IMR-90 (cell line): ENCODE results near the gene RCBTB2. TPM values are rescaled to one million over a fixed set of nuclear protein-coding genes. Genes with fewer than 3 reads are reported as not detected.
"Not testable (repeated sequence)": the region's sequence is repeated elsewhere in the genome, so short reads cannot be mapped to it uniquely, and the experiment has no call there.

Source experiments
- ATAC-seq: fragments of 200-7000 bp; cut with Tn5 transposase; 2 replicates; pipeline ENCODE4 v1.9.1; 2020; ENCODE audit warnings: low read depth, mild to moderate bottlenecking, moderate library complexity
- BruUV-seq: library from RNA; stranded (reverse); fragments of 400-500 nt; replicated peaks from 2 replicates; lab custom pipeline; 2021; lab: Mats Ljungman, UMichigan
- CTCF ChIA-PET: fragments of 300-600 bp; formaldehyde crosslinking; extraction: SDS; loops from one replicate; lab custom pipeline; 2021; ENCODE audit warnings: antibody characterized with exemption; lab: Yijun Ruan, JAX
- POLR2A ChIA-PET: fragments of 300-600 bp; sonication (Branson Sonifier 250); formaldehyde crosslinking; loops from one replicate; lab custom pipeline; 2022; ENCODE audit warnings: antibody characterized with exemption; ENCODE audit not compliant: unreplicated experiment; lab: Charles Lee
- DNase-seq: peaks from one replicate; pipeline ENCODE4 v3.0.0; 2013
- H2AFZ ChIP-seq: replicated peaks from 2 replicates; pipeline ENCODE3; 2013; ENCODE audit warnings: low read length, mild to moderate bottlenecking; ENCODE audit not compliant: poor library complexity
- H2AK5ac ChIP-seq: 2 replicates; pipeline ENCODE4 v1.6.1; 2013; ENCODE audit warnings: low read depth, low read length, inconsistent platforms
- H2AK9ac ChIP-seq: replicated peaks from 2 replicates; pipeline ENCODE3; 2013; ENCODE audit warnings: mild to moderate bottlenecking, low read depth, low read length, moderate library complexity; ENCODE audit not compliant: poor library complexity
- H2BK120ac ChIP-seq: 2 replicates; pipeline ENCODE4 v1.6.1; 2013; ENCODE audit warnings: low read depth, low read length, inconsistent platforms
- H2BK15ac ChIP-seq: 3 replicates; pipeline ENCODE4 v1.6.1; 2013; ENCODE audit warnings: low read depth, low read length, inconsistent platforms
- H2BK20ac ChIP-seq: 2 replicates; pipeline ENCODE4 v1.6.1; 2013; ENCODE audit warnings: low read depth, mild to moderate bottlenecking, inconsistent platforms, low read length, moderate library complexity
- H2BK5ac ChIP-seq: 2 replicates; pipeline ENCODE4 v1.6.1; 2013; ENCODE audit warnings: mild to moderate bottlenecking, low read depth, low read length, inconsistent platforms; ENCODE audit not compliant: poor library complexity, severe bottlenecking
- H3K14ac ChIP-seq: replicated peaks from 2 replicates; pipeline ENCODE4 v1.6.1; 2013; ENCODE audit warnings: low read depth, low read length, inconsistent platforms
- H3K18ac ChIP-seq: 2 replicates; pipeline ENCODE4 v1.6.1; 2013; ENCODE audit warnings: low read depth, low read length, control low read depth
- H3K23ac ChIP-seq: 2 replicates; pipeline ENCODE4 v1.6.1; 2013; ENCODE audit warnings: low read depth, low read length, inconsistent platforms
- H3K27ac ChIP-seq: 2 replicates; pipeline ENCODE4 v1.5.1; 2013; ENCODE audit warnings: mild to moderate bottlenecking, control low read depth, low read length; ENCODE audit not compliant: insufficient read depth
- H3K27me3 ChIP-seq: 2 replicates; pipeline ENCODE4 v1.6.1; 2013; ENCODE audit warnings: low read length; ENCODE audit not compliant: control insufficient read depth, insufficient read depth
- H3K36me3 ChIP-seq: 2 replicates; pipeline ENCODE4 v1.6.1; 2013; ENCODE audit warnings: low read length, mixed read lengths; ENCODE audit not compliant: control insufficient read depth, insufficient read depth
- H3K4ac ChIP-seq: 2 replicates; pipeline ENCODE4 v1.6.1; 2013; ENCODE audit warnings: low read depth, low read length, inconsistent platforms
- H3K4me1 ChIP-seq: 2 replicates; pipeline ENCODE4 v1.6.1; 2013; ENCODE audit warnings: low read length, mixed read lengths; ENCODE audit not compliant: control insufficient read depth, insufficient read depth
- H3K4me2 ChIP-seq: 2 replicates; pipeline ENCODE4 v1.6.1; 2013; ENCODE audit warnings: low read depth, mild to moderate bottlenecking, control low read depth, low read length, moderate library complexity
- H3K4me3 ChIP-seq: 2 replicates; pipeline ENCODE4 v1.5.1; 2013; ENCODE audit warnings: low read depth, mild to moderate bottlenecking, control low read depth, low read length, moderate library complexity; ENCODE audit not compliant: insufficient read depth
- H3K56ac ChIP-seq: 2 replicates; pipeline ENCODE4 v1.6.1; 2013; ENCODE audit warnings: low read length, inconsistent platforms; ENCODE audit not compliant: insufficient read depth; ENCODE audit errors: extremely low read depth
- H3K79me1 ChIP-seq, 2 experiments: 2 replicates each; pipeline ENCODE4 v1.6.1; 2013; ENCODE audit warnings: low read length in 2 of 2, inconsistent platforms in 1 of 2, low read depth in 1 of 2
- H3K9ac ChIP-seq: 2 replicates; pipeline ENCODE4 v1.6.1; 2013; ENCODE audit warnings: low read depth, low read length, control low read depth
- H3K9me1 ChIP-seq: 2 replicates; pipeline ENCODE4 v1.6.1; 2013; ENCODE audit warnings: low read length, inconsistent platforms; ENCODE audit not compliant: insufficient read depth
- H3K9me3 ChIP-seq: 2 replicates; pipeline ENCODE4 v1.6.1; 2013; ENCODE audit warnings: low read length; ENCODE audit not compliant: control insufficient read depth, insufficient read depth
- H4K20me1 ChIP-seq: 2 replicates; pipeline ENCODE4 v1.6.1; 2013; ENCODE audit warnings: low read length, inconsistent platforms; ENCODE audit not compliant: insufficient read depth
- H4K5ac ChIP-seq: 2 replicates; pipeline ENCODE4 v1.6.1; 2013; ENCODE audit warnings: mild to moderate bottlenecking, low read depth, low read length, control low read depth
- H4K8ac ChIP-seq, 2 experiments: 2 replicates each; pipeline ENCODE4 v1.6.1; 2013; ENCODE audit warnings: low read depth in 2 of 2, low read length in 2 of 2, control low read depth in 1 of 2, inconsistent platforms in 1 of 2
- H4K91ac ChIP-seq: 2 replicates; pipeline ENCODE4 v1.6.1; 2013; ENCODE audit warnings: low read depth, low read length, inconsistent platforms; ENCODE audit not compliant: insufficient read depth
- BHLHE40 ChIP-seq: fragments of 150-350 bp; IDR thresholded peaks from 2 replicates; pipeline ENCODE4 v1.6.1; 2016; ENCODE audit warnings: mild to moderate bottlenecking, low read depth, low read length
- MAZ ChIP-seq: IDR thresholded peaks from 2 replicates; pipeline ENCODE4 v1.6.1; 2012; ENCODE audit warnings: low read depth, mild to moderate bottlenecking, low read length, improper control_type of control experiment, moderate library complexity, borderline replicate concordance
- RCOR1 ChIP-seq: IDR thresholded peaks from 2 replicates; pipeline ENCODE4 v1.6.1; 2012; ENCODE audit warnings: mild to moderate bottlenecking, low read length, improper control_type of control experiment; ENCODE audit not compliant: insufficient replicate concordance
- RFX5 ChIP-seq: IDR thresholded peaks from 2 replicates; pipeline ENCODE4 v1.8.0; 2012; ENCODE audit warnings: low read depth, mild to moderate bottlenecking, low read length, moderate library complexity
- SMC3 ChIP-seq: fragments of 150-350 bp; IDR thresholded peaks from 2 replicates; pipeline ENCODE4 v1.6.1; 2016; ENCODE audit warnings: low read depth, mild to moderate bottlenecking, antibody characterized with exemption, low read length, moderate library complexity
- WGBS, 2 experiments: methylation state at CpG; one replicate each; pipeline versions ENCODE4 v1.1.5 to v1.1.7; 2013; ENCODE audit warnings: missing lambda C conversion rate in 2 of 2; ENCODE audit not compliant: insufficient read length in 1 of 2; ENCODE audit errors: extremely low coverage in 2 of 2; 5-methylcytosine and 5-hydroxymethylcytosine counted together
- dilution Hi-C: fragments of 300-500 bp; cut with HindIII; formaldehyde crosslinking; loops from one replicate; pipeline ENCODE4 v1.14.3; 2018; ENCODE audit warnings: low sequenced_read_pairs; ENCODE audit not compliant: unreplicated experiment
- in situ Hi-C: fragments of 300-500 bp; cut with MboI; formaldehyde crosslinking; loops from 3 replicates; pipeline ENCODE4 v1.14.3; 2019; ENCODE audit warnings: low sequenced_read_pairs, inconsistent platforms, mixed read lengths
- intact Hi-C: fragments of 100-400 bp; cut with micrococcal nuclease; formaldehyde crosslinking; loops from 2 replicates; pipeline ENCODE4 v1.10.0; 2022
- polyA plus RNA-seq, 3 experiments: library from polyadenylated mRNA; depleted of rRNA; stranded (reverse); fragments of >200 nt; gene quantifications; 2 replicates each; pipeline ENCODE4 v1.2.3, GENCODE V29; 2012; ENCODE audit warnings: low replicate concordance in 1 of 3
- total RNA-seq: library from RNA; depleted of rRNA; stranded (reverse); fragments of >200 nt; gene quantifications from 2 replicates; pipeline ENCODE4 v1.2.3, GENCODE V29; 2012
- TF ChIP-seq, protein P1 (sequence below): fragments of 150-350 bp; IDR thresholded peaks from 2 replicates; pipeline ENCODE4 v1.6.1; 2016; ENCODE audit warnings: low read depth, mild to moderate bottlenecking, low read length, moderate library complexity, borderline replicate concordance
- TF ChIP-seq, protein P2 (sequence below): fragments of 150-350 bp; IDR thresholded peaks from 2 replicates; pipeline ENCODE4 v1.6.1; 2017; ENCODE audit warnings: mild to moderate bottlenecking, antibody characterized with exemption, low read length, low read depth

RCBTB2 gene
- total and polyA plus RNA-seq, 2 of the 4 experiments (the other 2 are of a cell fraction), result 4.0 to 5.2 TPM

DNA sequence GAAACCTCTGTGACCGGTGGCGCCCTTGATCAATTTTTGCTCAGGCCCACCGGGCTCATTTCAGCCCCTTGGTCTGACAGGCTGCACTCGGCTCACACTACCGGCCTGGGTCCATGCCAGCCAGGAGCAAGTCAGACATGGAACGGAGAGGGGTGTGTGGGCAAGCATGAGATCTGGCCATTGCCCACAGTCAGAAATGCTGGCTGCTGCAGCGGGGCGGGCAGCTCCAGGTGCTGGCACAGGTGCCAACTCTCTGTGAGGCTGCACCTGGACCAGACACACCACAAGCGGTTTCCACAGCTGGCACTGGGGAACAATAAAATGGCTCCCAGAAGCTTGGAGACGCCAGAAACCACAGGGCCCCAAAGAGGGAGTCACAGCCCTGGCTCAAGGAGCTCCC is 76.3 kb downstream of the RCBTB2 start:
- no peak overlapping the region for H3K4ac ChIP-seq
- H3K18ac ChIP-seq, result no peak overlapping the region
- no peak for ATAC-seq
- no peak overlapping the region for H3K27ac ChIP-seq
- H2BK15ac ChIP-seq, result no peak overlapping the region
- no peak overlapping the region for H2BK120ac ChIP-seq
- no peak overlapping the region for H3K56ac ChIP-seq
- peaks cover 18% of the 10 kb centered on the region for H3K36me3 ChIP-seq
- CTCF ChIA-PET, result no interaction called here
- H3K27me3 ChIP-seq, result no peaks in the 10 kb centered on the region
- WGBS, 2 experiments, result 100% methylated on average over 3 of the region's 10 CpGs; no CpG with 5 or more reads in 1 of the 2 experiments
- dilution Hi-C loops, result no loop called here
- H3K4me3 ChIP-seq, result no peak overlapping the region
- no peak overlapping the region for H2AFZ ChIP-seq
- H4K91ac ChIP-seq, result no peak overlapping the region
- no peak overlapping the region for H2BK5ac ChIP-seq
- H2BK20ac ChIP-seq, result no peak overlapping the region
- peaks cover 4% of the 10 kb centered on the region; the same call in 1 of the 2 replicates for H3K9me1 ChIP-seq
- in situ Hi-C loops, result no loop called here
- H3K79me1 ChIP-seq, result peaks cover 5 to 15% of the 10 kb centered on the region in 2 experiments; a peak in 3 of 4 replicates
- no peak overlapping the region for H3K23ac ChIP-seq
- POLR2A ChIA-PET, result no interaction called here
- no TSS peak for BruUV-seq
- no peak overlapping the region for H2AK5ac ChIP-seq
- H2AK9ac ChIP-seq, result no peak overlapping the region
- TF ChIP-seq BHLHE40, result no peak
- no peak for TF ChIP-seq MAZ
- TF ChIP-seq, protein P1, sequence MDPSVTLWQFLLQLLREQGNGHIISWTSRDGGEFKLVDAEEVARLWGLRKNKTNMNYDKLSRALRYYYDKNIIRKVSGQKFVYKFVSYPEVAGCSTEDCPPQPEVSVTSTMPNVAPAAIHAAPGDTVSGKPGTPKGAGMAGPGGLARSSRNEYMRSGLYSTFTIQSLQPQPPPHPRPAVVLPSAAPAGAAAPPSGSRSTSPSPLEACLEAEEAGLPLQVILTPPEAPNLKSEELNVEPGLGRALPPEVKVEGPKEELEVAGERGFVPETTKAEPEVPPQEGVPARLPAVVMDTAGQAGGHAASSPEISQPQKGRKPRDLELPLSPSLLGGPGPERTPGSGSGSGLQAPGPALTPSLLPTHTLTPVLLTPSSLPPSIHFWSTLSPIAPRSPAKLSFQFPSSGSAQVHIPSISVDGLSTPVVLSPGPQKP, result no peak
- no peak for TF ChIP-seq RCOR1
- TF ChIP-seq, protein P2, sequence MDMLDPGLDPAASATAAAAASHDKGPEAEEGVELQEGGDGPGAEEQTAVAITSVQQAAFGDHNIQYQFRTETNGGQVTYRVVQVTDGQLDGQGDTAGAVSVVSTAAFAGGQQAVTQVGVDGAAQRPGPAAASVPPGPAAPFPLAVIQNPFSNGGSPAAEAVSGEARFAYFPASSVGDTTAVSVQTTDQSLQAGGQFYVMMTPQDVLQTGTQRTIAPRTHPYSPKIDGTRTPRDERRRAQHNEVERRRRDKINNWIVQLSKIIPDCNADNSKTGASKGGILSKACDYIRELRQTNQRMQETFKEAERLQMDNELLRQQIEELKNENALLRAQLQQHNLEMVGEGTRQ, result no peak
- no peak for TF ChIP-seq RFX5
- no peak for TF ChIP-seq SMC3
- H4K20me1 ChIP-seq, result no peaks in the 10 kb centered on the region
- H3K9me3 ChIP-seq, result no peaks in the 10 kb centered on the region
- no peak for DNase-seq
- no peaks in the 10 kb centered on the region for H3K4me1 ChIP-seq
- intact Hi-C loops, result no loop called here
- no peak overlapping the region for H3K4me2 ChIP-seq
- H4K8ac ChIP-seq, result no peak overlapping the region
- no peak overlapping the region for H3K14ac ChIP-seq
- H3K9ac ChIP-seq, result no peak overlapping the region
- no peak overlapping the region for H4K5ac ChIP-seq

DNA sequence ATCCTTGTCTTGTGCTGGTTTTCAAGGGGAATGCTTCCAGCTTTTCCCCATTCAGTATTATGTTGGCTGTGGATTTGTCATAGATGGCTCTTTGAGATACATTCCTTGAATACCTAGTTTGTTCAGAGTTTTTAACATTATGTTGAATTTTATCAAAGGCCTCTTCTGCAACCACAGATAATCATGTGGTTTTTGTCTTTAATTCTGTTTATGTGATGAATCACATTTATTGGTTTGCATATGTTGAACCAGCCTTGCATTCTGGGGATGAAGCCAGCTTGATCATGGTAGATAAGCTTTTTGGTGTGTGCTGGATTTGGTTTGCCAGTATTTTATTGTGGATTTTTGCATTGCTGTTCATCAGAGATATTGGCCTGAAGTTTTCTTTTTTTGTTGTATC is 81.7 kb downstream of the RCBTB2 start:
- POLR2A ChIA-PET, H3K4ac ChIP-seq, H3K27ac ChIP-seq, H4K20me1 ChIP-seq, H3K36me3 ChIP-seq, intact Hi-C loops, H2BK5ac ChIP-seq, H4K8ac ChIP-seq, H2AK5ac ChIP-seq, H3K9me1 ChIP-seq, BruUV-seq, CTCF ChIA-PET, H3K4me3 ChIP-seq, H2BK15ac ChIP-seq, H2BK120ac ChIP-seq, H3K18ac ChIP-seq, H3K23ac ChIP-seq, in situ Hi-C loops, H4K91ac ChIP-seq, ATAC-seq, H3K9me3 ChIP-seq, H3K27me3 ChIP-seq, H4K5ac ChIP-seq, H3K14ac ChIP-seq, H3K4me2 ChIP-seq, H3K9ac ChIP-seq, H2AFZ ChIP-seq, H2BK20ac ChIP-seq, H3K56ac ChIP-seq, H2AK9ac ChIP-seq, dilution Hi-C loops: not testable (repeated sequence)
- peak; percentile 63 for DNase-seq
- Histone ChIP-seq H3K79me1 (peaks cover 7 to 27% of the 10 kb centered on the region in 2 experiments; a peak in 3 of 4 replicates), H3K4me1 (peaks cover 15% of the 10 kb centered on the region)
